Natural killer cell (primary cell): ENCODE results near the gene GNAI3. TPM values are rescaled to one million over a fixed set of nuclear protein-coding genes. Genes with fewer than 3 reads are reported as not detected.

Source experiments
- ATAC-seq, 3 donors: fragments of 150-1000 bp in 2 of 3; fragments of 200-7000 bp in 1 of 3; cut with Tn5 transposase; 1 replicate in 1 of 3; 2 replicates in 2 of 3; pipeline ENCODE4 v1.10.0; 2021; ENCODE audit warnings: mild to moderate bottlenecking in 2 of 3, moderate library complexity in 2 of 3
- DNase-seq, 2 donors: peaks; one replicate each; pipeline versions ENCODE4 v3.0.0 to v3.0.0-alpha.2; 2013 to 2021; ENCODE audit warnings: mixed read lengths in 1 of 2
- H3K27ac ChIP-seq: one replicate; pipeline ENCODE4 v1.5.1; 2013; ENCODE audit warnings: mild to moderate bottlenecking, low read length
- H3K27me3 ChIP-seq: one replicate; pipeline ENCODE4 v1.6.1; 2013; ENCODE audit warnings: low read length; ENCODE audit not compliant: control insufficient read depth, insufficient read depth
- H3K36me3 ChIP-seq: one replicate; pipeline ENCODE4 v1.6.1; 2013; ENCODE audit warnings: low read length; ENCODE audit not compliant: control insufficient read depth, insufficient read depth
- H3K4me1 ChIP-seq: one replicate; pipeline ENCODE4 v1.6.1; 2013; ENCODE audit warnings: low read length; ENCODE audit not compliant: control insufficient read depth, insufficient read depth
- H3K4me3 ChIP-seq: one replicate; pipeline ENCODE4 v1.5.1; 2013; ENCODE audit warnings: low read length
- H3K9me3 ChIP-seq: one replicate; pipeline ENCODE4 v1.6.1; 2013; ENCODE audit warnings: low read length; ENCODE audit not compliant: control insufficient read depth, insufficient read depth
- H3K27ac Mint-ChIP-seq, 2 donors: one replicate each; pipeline ENCODE4 v1.8.0; 2022; ENCODE audit warnings: mild to moderate bottlenecking in 2 of 2, mixed read lengths in 2 of 2, moderate library complexity in 1 of 2
- H3K27me3 Mint-ChIP-seq, 2 donors: one replicate each; pipeline ENCODE4 v1.8.0; 2022; ENCODE audit warnings: low read depth in 2 of 2, mixed read lengths in 2 of 2
- H3K36me3 Mint-ChIP-seq: one replicate; pipeline ENCODE4 v1.8.0; 2022; ENCODE audit warnings: mixed read lengths
- H3K4me1 Mint-ChIP-seq, 2 donors: one replicate each; pipeline ENCODE4 v1.8.0; 2022; ENCODE audit warnings: mixed read lengths in 2 of 2
- H3K4me3 Mint-ChIP-seq: one replicate; pipeline ENCODE4 v1.8.0; 2022; ENCODE audit warnings: mild to moderate bottlenecking, moderate library complexity, mixed read lengths
- H3K9me3 Mint-ChIP-seq, 2 donors: one replicate each; pipeline ENCODE4 v1.8.0; 2022; ENCODE audit warnings: mixed read lengths in 2 of 2
- CTCF ChIP-seq: fragments of 200-600 bp; IDR thresholded peaks from one replicate; pipeline ENCODE4 v1.8.0; 2022; ENCODE audit warnings: antibody characterized with exemption
- WGBS: methylation state at CpG from one replicate; pipeline ENCODE4 v1.1.7; 2013; ENCODE audit warnings: missing lambda C conversion rate; ENCODE audit not compliant: insufficient coverage; 5-methylcytosine and 5-hydroxymethylcytosine counted together
- intact Hi-C: fragments of 100-400 bp; cut with micrococcal nuclease; formaldehyde crosslinking; loops from one replicate; pipeline ENCODE4 v1.14.2; 2022
- total RNA-seq, 4 donors: library from RNA; stranded (reverse); fragments of 120-200 nt in 1 of 4; gene quantifications; one replicate each; pipeline versions ENCODE4 v1.2.3 to v1.2.4, GENCODE V29; 2013 to 2022

GNAI3 gene
- total RNA-seq, 3 donors from 2014 or later (not counting 1 experiment from before 2014, with no cell fraction given), result 6.1 to 7.6 (median 6.9) TPM

DNA sequence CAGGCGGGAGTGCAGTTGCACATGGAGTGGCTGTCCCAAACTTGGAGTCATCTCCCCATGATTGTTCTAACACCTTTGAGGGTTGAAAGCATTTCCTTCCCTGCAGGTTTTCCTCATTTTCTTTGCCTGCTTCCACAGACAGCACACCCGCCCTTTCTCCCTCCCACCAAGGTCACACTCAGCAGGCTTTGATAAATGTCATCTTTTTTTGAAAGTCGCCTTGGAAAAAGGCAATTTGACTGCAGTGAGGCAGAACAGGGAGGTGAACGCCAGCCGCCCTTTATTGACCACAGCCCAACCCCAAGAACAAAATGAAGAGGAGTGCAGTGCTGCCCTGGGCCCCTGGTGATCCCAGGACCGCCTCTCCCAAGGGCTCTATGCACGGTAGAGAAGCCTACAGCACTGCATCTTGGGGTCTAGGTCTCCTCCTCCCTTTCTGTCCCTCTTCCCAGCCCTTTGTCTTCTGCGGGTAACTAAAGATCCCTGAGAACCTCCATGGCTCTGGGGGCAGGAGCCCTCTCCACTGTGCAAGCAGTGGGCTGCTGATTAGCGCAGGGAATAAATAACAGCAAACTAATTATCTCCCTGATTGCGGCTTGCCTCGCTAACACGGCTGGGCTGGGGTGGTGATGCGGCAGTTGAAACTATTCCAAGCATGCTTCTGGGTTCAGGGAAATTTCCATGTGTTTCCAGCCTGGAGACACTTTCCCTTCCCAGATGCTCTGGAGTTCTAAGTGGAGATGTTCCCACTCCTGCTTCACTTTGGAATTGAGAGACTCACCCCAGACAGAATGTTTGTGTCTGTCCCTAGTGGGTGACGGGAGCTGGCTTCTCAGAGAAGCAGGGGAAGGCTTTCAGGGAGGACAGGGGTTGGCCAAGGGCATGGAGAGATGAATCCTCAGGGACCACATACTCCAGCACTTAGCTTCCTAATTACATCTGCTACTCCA, 27.1 kb upstream of the GNAI3 start:
- DNase-seq, result no peak
- H3K4me1 ChIP-seq, result no peaks in the 10 kb centered on the region
- no peaks in the 10 kb centered on the region for H3K27me3 ChIP-seq
- Mint-ChIP-seq H3K27me3 (peaks cover 6 to 17% of the 10 kb centered on the region in 2 donors), H3K9me3 (no peaks in the 10 kb centered on the region), H3K4me3 (no peak overlapping the region), H3K4me1 (no peaks in the 10 kb centered on the region), H3K36me3 (no peaks in the 10 kb centered on the region), H3K27ac (no peak overlapping the region)
- 92% methylated on average over 14 of the region's 14 CpGs for WGBS
- no peak overlapping the region for H3K4me3 ChIP-seq
- no peak for TF ChIP-seq CTCF
- intact Hi-C loops, result no loop called here
- no peaks in the 10 kb centered on the region for H3K9me3 ChIP-seq
- ATAC-seq, result no peak
- no peaks in the 10 kb centered on the region for H3K36me3 ChIP-seq
- H3K27ac ChIP-seq, result no peak overlapping the region

DNA sequence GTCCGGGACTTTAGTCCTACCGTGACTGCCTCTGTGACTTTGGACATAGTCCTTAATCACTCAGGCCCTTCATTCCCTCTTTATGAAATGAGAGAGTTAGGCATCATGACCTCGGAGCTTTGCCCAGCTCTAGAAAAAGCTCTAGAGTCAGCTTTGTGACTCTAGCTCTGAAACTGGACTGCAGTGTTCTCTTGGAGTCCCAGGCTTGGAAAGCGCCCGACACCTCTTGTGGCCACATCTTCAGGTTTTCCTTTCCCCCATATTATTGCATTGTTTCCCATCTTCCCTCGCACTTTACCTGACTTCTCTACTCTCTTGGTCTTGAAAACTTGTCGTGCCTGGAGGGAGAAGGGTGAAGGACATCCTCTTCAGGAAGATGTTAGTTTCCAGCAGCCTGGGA, 26.4 kb upstream of the GNAI3 start:
- DNase-seq, result no peak
- H3K27ac Mint-ChIP-seq, result no peak overlapping the region
- WGBS, result 95% methylated on average over 6 of the region's 7 CpGs
- Histone ChIP-seq H3K9me3 (no peaks in the 10 kb centered on the region), H3K27me3 (no peaks in the 10 kb centered on the region), H3K4me1 (no peaks in the 10 kb centered on the region), H3K36me3 (no peaks in the 10 kb centered on the region), H3K4me3 (no peak overlapping the region), H3K27ac (no peak overlapping the region)
- peaks cover 6 to 17% of the 10 kb centered on the region in 2 donors for H3K27me3 Mint-ChIP-seq
- no peak for TF ChIP-seq CTCF
- H3K4me3 Mint-ChIP-seq, result no peak overlapping the region
- H3K9me3 Mint-ChIP-seq, result no peaks in the 10 kb centered on the region
- ATAC-seq, result no peak
- no peaks in the 10 kb centered on the region for H3K4me1 Mint-ChIP-seq
- no peaks in the 10 kb centered on the region for H3K36me3 Mint-ChIP-seq
- intact Hi-C loops, result no loop called here

- Mint-ChIP-seq H3K4me1 (no peaks in the 10 kb centered on the region), H3K27ac (no peak overlapping the region), H3K27me3 (peaks cover 11 to 17% of the 10 kb centered on the region in 2 donors), H3K4me3 (no peak overlapping the region), H3K36me3 (no peaks in the 10 kb centered on the region), H3K9me3 (no peaks in the 10 kb centered on the region)
- intact Hi-C loops, result no loop called here
- ATAC-seq (no peak), DNase-seq (no peak)
- Histone ChIP-seq H3K36me3 (no peaks in the 10 kb centered on the region), H3K4me3 (no peak overlapping the region), H3K9me3 (no peaks in the 10 kb centered on the region), H3K27ac (no peak overlapping the region), H3K27me3 (no peaks in the 10 kb centered on the region), H3K4me1 (no peaks in the 10 kb centered on the region)
- WGBS, result no CpG with 5 or more reads among the region's 2 CpGs
- TF ChIP-seq CTCF, result no peak
Observed at GRCh38 chr1:109523706-109524105, 24.7 kb upstream of the GNAI3 start.
